Testis (tissue), 3 donors: Measurements from ENCODE around the gene SLC66A1. TPM values are rescaled to one million over a fixed set of nuclear protein-coding genes. Genes with fewer than 3 reads are reported as not detected.

ENCODE experiments used
- DNase-seq: peaks from one replicate; pipeline ENCODE4 v3.0.0-alpha.2; 2019
- H3K27ac ChIP-seq, 2 donors: fragments of 200-600 bp; sonication (generic); one replicate each; pipeline ENCODE4 v1.5.1; 2019
- H3K27me3 ChIP-seq: fragments of 200-600 bp; sonication (generic); one replicate; pipeline ENCODE4 v1.5.1; 2019
- H3K36me3 ChIP-seq: fragments of 200-600 bp; sonication (generic); one replicate; pipeline ENCODE4 v1.5.1; 2017; ENCODE audit warnings: low read depth; ENCODE audit errors: missing control alignments
- H3K4me1 ChIP-seq: fragments of 200-600 bp; sonication (generic); one replicate; pipeline ENCODE4 v1.5.1; 2019
- H3K4me3 ChIP-seq, 2 donors: fragments of 200-600 bp; sonication (generic); one replicate each; pipeline ENCODE4 v1.5.1; 2017 to 2019
- H3K9me3 ChIP-seq: fragments of 200-600 bp; sonication (generic); one replicate; pipeline ENCODE4 v1.5.1; 2017
- POLR2A ChIP-seq: fragments of 450-650 bp; IDR thresholded peaks from one replicate; pipeline ENCODE4 v1.6.1; 2017; ENCODE audit warnings: antibody characterized with exemption, mild to moderate bottlenecking, moderate library complexity
- WGBS, 2 donors: methylation state at CpG; one replicate each; pipeline ENCODE4 v1.1.5; 2018; 5-methylcytosine and 5-hydroxymethylcytosine counted together
- intact Hi-C: fragments of 100-400 bp; cut with DNase I; formaldehyde crosslinking; loops from one replicate; pipeline ENCODE4 v1.15.1; 2023; ENCODE audit warnings: low total_unique reads
- polyA plus RNA-seq: library from polyadenylated mRNA; stranded (reverse); fragments of 350-450 nt; fragmentation: Illumina TruSeq; extraction: RNeasy Lipid Tissue Mini Kit (QIAGEN cat#74804); gene quantifications from one replicate; pipeline ENCODE4 v1.2.3, GENCODE V29; 2014; ENCODE audit warnings: low read depth, low replicate concordance; ENCODE audit not compliant: insufficient read depth
- total RNA-seq, 2 donors: library from RNA; depleted of rRNA; stranded (reverse); fragments of >200 nt; gene quantifications; one replicate each; pipeline ENCODE4 v1.2.3, GENCODE V29; 2016
- TF ChIP-seq, protein P1 (sequence below), 3 experiments: fragments of 450-650 bp in 2 of 3; fragments of 200-600 bp in 1 of 3; sonication (generic) in 1 of 3; IDR thresholded peaks; one replicate each; pipeline ENCODE4 v1.5.1; 2016 to 2019; ENCODE audit warnings: antibody characterized with exemption in 3 of 3, mild to moderate bottlenecking in 2 of 3, moderate library complexity in 1 of 3

The SLC66A1 gene
- total and polyA plus RNA-seq, 3 donors from 2014 or later, result 27.9 to 66.0 (median 61.1) TPM

DNA sequence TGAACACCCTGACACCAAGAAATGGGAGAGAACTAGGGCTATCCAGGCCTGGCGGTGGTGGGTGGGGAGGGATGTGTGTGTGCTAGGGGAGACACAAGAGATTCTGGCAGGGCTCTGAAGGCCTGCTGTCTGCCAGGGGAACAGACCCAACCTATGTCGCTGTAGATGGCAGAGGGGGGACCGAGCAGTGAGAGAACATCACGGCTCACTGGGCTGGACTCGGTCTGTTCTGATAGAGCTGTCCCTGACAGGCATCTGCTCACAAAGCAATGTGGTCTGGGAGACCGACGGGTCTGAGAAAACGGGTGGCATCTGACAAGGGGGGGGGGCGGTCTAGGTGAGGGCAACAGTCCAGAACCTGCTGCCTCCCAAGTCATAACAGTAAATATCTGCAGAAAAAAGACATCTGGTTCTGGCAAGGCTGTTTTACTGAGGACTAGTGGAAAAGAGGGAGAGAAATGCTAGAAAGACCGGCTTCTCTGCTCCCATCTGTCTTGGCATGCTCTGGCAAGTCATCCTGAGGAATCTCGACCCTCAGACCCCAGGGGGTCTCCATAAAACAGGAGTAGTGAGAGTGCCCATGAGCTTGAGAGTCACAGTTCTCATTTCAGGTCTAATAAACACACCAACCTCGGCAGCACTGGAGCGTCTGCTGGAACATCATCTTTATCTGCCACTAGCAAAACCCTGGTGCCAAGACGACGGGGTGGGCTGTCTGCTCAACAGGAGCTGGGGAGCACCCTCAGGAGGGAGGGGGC lies 36.5 kb downstream of the SLC66A1 start:
- no peak overlapping the region for H3K27ac ChIP-seq
- no peak overlapping the region for H3K4me3 ChIP-seq
- H3K9me3 ChIP-seq, result no peaks in the 10 kb centered on the region
- no peaks in the 10 kb centered on the region for H3K36me3 ChIP-seq
- H3K4me1 ChIP-seq, result peaks cover 17% of the 10 kb centered on the region
- no peaks in the 10 kb centered on the region for H3K27me3 ChIP-seq
- 76 to 90% methylated on average over 10 to 14 of the region's 15 CpGs for WGBS, 2 donors
- TF ChIP-seq, protein P1, sequence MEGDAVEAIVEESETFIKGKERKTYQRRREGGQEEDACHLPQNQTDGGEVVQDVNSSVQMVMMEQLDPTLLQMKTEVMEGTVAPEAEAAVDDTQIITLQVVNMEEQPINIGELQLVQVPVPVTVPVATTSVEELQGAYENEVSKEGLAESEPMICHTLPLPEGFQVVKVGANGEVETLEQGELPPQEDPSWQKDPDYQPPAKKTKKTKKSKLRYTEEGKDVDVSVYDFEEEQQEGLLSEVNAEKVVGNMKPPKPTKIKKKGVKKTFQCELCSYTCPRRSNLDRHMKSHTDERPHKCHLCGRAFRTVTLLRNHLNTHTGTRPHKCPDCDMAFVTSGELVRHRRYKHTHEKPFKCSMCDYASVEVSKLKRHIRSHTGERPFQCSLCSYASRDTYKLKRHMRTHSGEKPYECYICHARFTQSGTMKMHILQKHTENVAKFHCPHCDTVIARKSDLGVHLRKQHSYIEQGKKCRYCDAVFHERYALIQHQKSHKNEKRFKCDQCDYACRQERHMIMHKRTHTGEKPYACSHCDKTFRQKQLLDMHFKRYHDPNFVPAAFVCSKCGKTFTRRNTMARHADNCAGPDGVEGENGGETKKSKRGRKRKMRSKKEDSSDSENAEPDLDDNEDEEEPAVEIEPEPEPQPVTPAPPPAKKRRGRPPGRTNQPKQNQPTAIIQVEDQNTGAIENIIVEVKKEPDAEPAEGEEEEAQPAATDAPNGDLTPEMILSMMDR (IDR thresholded peaks at IDR 0.05), result no peak
- no peak for TF ChIP-seq POLR2A
- intact Hi-C loops, result no loop called here
- DNase-seq, result no peak

DNA sequence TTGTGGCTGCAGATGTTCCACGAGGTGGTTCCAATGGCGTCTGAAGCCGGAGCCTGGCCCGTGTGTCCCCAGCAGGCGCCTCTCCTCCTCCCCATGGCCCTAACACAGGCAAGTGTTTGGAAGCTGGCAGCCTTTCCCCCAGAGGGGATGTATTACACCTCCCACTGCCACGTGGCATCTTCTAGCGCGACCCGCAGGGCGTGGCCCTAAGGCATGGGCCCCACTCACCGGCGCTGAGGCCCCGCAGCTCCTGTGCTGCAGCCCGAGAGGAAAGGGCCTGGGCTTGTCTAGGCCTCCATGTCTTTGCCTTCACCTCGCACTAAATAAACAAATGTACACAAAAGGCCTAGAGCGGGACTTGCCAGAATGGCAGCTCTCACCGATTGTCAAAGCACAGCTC lies 37.9 kb downstream of the SLC66A1 start:
- peaks cover 10% of the 10 kb centered on the region for H3K4me1 ChIP-seq
- H3K27ac ChIP-seq, result no peak overlapping the region
- H3K9me3 ChIP-seq, result no peaks in the 10 kb centered on the region
- H3K27me3 ChIP-seq, result no peaks in the 10 kb centered on the region
- no peak for TF ChIP-seq POLR2A
- TF ChIP-seq, protein P1 (IDR thresholded peaks at IDR 0.05), result no peak
- no peaks in the 10 kb centered on the region for H3K36me3 ChIP-seq
- intact Hi-C loops, result no loop called here
- DNase-seq, result no peak
- no peak overlapping the region for H3K4me3 ChIP-seq
- 92 to 98% methylated on average over 8 to 17 of the region's 17 CpGs for WGBS, 2 donors

DNA sequence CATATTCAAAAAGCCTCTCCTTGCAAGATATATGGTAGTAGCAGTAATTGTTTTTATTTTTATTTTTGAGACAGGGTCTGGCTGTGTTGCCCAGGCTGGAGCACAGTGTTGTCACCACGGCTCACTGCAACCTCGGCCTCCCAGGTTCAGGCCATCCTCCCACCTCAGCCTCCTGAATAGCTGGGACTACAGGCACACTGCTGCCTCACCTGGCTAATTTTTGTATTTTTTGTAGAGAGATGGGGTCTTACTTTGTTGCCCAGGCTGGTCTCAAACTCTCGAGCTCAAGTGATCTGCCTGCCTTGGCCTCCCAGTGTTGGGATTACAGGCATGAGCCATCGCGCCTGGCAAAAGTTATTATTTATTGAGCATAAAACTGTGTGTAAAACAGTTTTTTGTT lies 38.4 kb downstream of the SLC66A1 start:
- no peak overlapping the region for H3K27ac ChIP-seq
- H3K27me3 ChIP-seq, result no peaks in the 10 kb centered on the region
- TF ChIP-seq, protein P1 (IDR thresholded peaks at IDR 0.05), result no peak
- no peak for TF ChIP-seq POLR2A
- DNase-seq, result no peak
- intact Hi-C loops, result no loop called here
- 91 to 92% methylated on average over 5 of the region's 5 CpGs for WGBS, 2 donors
- no peak overlapping the region for H3K4me3 ChIP-seq
- H3K36me3 ChIP-seq, result no peaks in the 10 kb centered on the region
- peaks cover 10% of the 10 kb centered on the region for H3K4me1 ChIP-seq
- H3K9me3 ChIP-seq, result no peaks in the 10 kb centered on the region

DNA sequence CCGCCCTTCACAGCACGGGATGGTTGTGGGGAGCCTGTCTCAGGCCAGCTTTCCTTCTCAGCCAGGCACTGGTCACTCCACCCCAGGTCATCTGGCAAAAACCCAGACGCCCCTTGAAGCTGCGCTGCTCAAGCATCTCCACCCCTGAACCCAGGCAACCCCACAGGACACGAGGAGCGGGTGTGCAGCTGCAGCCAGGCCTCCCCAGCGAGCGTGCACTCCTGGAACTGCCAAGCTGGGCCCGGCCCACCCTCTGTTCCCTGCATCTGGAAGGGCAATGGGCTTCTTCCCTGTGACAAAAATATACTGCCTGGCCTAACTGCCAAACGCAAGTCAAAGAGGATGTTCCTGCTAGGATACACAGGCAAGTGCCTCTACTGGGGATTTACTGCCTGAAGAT lies 39.7 kb downstream of the SLC66A1 start:
- Histone ChIP-seq H3K27me3 (no peaks in the 10 kb centered on the region), H3K27ac (peak overlapping the region in 1 of 2 donors; percentile 63), H3K36me3 (no peaks in the 10 kb centered on the region), H3K9me3 (no peaks in the 10 kb centered on the region), H3K4me3 (no peak overlapping the region), H3K4me1 (peaks cover 10% of the 10 kb centered on the region)
- WGBS, 2 donors, result 49 to 65% methylated on average over 4 to 10 of the region's 10 CpGs
- intact Hi-C loops, result no loop called here
- peak; percentile 77 for DNase-seq
- TF ChIP-seq, protein P1 (IDR thresholded peaks at IDR 0.05), result no peak
- TF ChIP-seq POLR2A, result no peak

DNA sequence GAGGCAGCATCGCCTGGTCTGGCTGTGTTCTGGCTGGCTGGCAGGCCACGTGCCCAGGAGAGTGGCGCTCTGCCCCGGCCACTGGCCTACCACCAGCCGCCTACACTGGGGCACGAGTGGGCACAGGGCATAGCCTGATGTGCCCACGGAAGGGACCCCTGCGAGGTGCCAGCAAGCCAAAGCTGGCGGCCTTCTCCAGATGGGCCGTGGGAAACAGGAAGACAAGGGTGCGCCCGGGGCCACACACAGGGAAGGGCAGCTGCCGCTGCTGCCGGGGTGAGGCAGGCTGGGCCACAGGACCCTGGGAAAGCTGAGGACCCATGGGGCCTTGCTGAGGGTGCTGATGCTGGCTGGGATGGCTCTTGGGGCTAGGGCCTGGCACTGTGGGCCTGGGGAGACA lies 40.7 kb downstream of the SLC66A1 start:
- H3K4me1 ChIP-seq, result peaks cover 5% of the 10 kb centered on the region
- no peaks in the 10 kb centered on the region for H3K9me3 ChIP-seq
- no peaks in the 10 kb centered on the region for H3K27me3 ChIP-seq
- TF ChIP-seq, protein P1 (IDR thresholded peaks at IDR 0.05), result no peak
- no peak for TF ChIP-seq POLR2A
- H3K27ac ChIP-seq, result peak overlapping the region in 1 of 2 donors; percentile 45
- WGBS, 2 donors, result 85 to 90% methylated on average over 4 to 14 of the region's 14 CpGs
- intact Hi-C loops, result no loop called here
- H3K4me3 ChIP-seq, result no peak overlapping the region
- no peak for DNase-seq
- H3K36me3 ChIP-seq, result no peaks in the 10 kb centered on the region
